WERI-Rb-1 (cell line): ENCODE measurements around the gene CTF1.

ENCODE experiments used
- DNase-seq: peaks from one replicate; pipeline ENCODE4 v3.0.0-alpha.2; 2020
- H3K27ac ChIP-seq: fragments of 250-450 bp; sonication (Bioruptor Pico); 2 replicates; pipeline ENCODE4 v1.5.1; 2020; ENCODE audit warnings: mild to moderate bottlenecking, moderate library complexity
- H3K27me3 ChIP-seq: fragments of 250-450 bp; sonication (Bioruptor Pico); 2 replicates; pipeline ENCODE4 v1.5.1; 2021; ENCODE audit warnings: mild to moderate bottlenecking, low read depth, moderate library complexity; ENCODE audit not compliant: insufficient read depth, severe bottlenecking
- H3K36me3 ChIP-seq: fragments of 250-450 bp; sonication (Bioruptor Pico); 2 replicates; pipeline ENCODE4 v1.5.1; 2020; ENCODE audit warnings: mild to moderate bottlenecking, moderate library complexity
- H3K4me3 ChIP-seq: 2 replicates; pipeline ENCODE4 v1.5.1; 2011; ENCODE audit warnings: low read depth, mild to moderate bottlenecking, control low read depth, low read length
- H3K9me3 ChIP-seq: fragments of 250-450 bp; sonication (Bioruptor Pico); 2 replicates; pipeline ENCODE4 v1.5.1; 2021; ENCODE audit warnings: mild to moderate bottlenecking, moderate library complexity; ENCODE audit not compliant: severe bottlenecking
- CTCF ChIP-seq: IDR thresholded peaks from 2 replicates; pipeline ENCODE4 v1.5.1; 2011; ENCODE audit warnings: low read depth, mild to moderate bottlenecking, control low read depth, inconsistent platforms, low read length

Gene CTF1

GRCh38 chr16:30896889-30897733 lies 697 bp downstream of the CTF1 start:
- no peaks in the 10 kb centered on the region for H3K36me3 ChIP-seq
- H3K4me3 ChIP-seq, result no peak overlapping the region
- H3K27ac ChIP-seq, result no peak overlapping the region
- no peak for DNase-seq
- H3K27me3 ChIP-seq, result no peaks in the 10 kb centered on the region
- no peak for TF ChIP-seq CTCF
- no peaks in the 10 kb centered on the region for H3K9me3 ChIP-seq

GRCh38 chr16:30899794-30900193 lies 3.4 kb downstream of the CTF1 start:
- no peak overlapping the region for H3K27ac ChIP-seq
- H3K9me3 ChIP-seq, result no peaks in the 10 kb centered on the region
- no peaks in the 10 kb centered on the region for H3K27me3 ChIP-seq
- no peak overlapping the region for H3K4me3 ChIP-seq
- H3K36me3 ChIP-seq, result no peaks in the 10 kb centered on the region
- DNase-seq, result no peak
- no peak for TF ChIP-seq CTCF

GRCh38 chr16:30900588-30900987 lies 4.2 kb downstream of the CTF1 start:
- Histone ChIP-seq H3K4me3 (no peak overlapping the region), H3K27me3 (no peaks in the 10 kb centered on the region), H3K36me3 (no peaks in the 10 kb centered on the region), H3K27ac (no peak overlapping the region), H3K9me3 (no peaks in the 10 kb centered on the region)
- TF ChIP-seq CTCF, result no peak
- DNase-seq, result no peak

GRCh38 chr16:30901201-30902028 lies 5.0 kb downstream of the CTF1 start:
- H3K27ac ChIP-seq, result peak overlapping the region; percentile 68
- peak overlapping the region; percentile 47 for H3K4me3 ChIP-seq
- H3K9me3 ChIP-seq, result no peaks in the 10 kb centered on the region
- no peaks in the 10 kb centered on the region for H3K36me3 ChIP-seq
- no peaks in the 10 kb centered on the region for H3K27me3 ChIP-seq
- no peak for TF ChIP-seq CTCF
- no peak for DNase-seq

GRCh38 chr16:30902029-30902972 lies 5.9 kb downstream of the CTF1 start:
- peak; percentile 68 for DNase-seq
- peak; percentile 35 for TF ChIP-seq CTCF
- no peaks in the 10 kb centered on the region for H3K36me3 ChIP-seq
- H3K27ac ChIP-seq, result peak overlapping the region; percentile 79
- peak overlapping the region; percentile 47 for H3K4me3 ChIP-seq
- no peaks in the 10 kb centered on the region for H3K27me3 ChIP-seq
- no peaks in the 10 kb centered on the region for H3K9me3 ChIP-seq
